GM23248 (cell line): ENCODE data around the gene HMSD. TPM values are rescaled to one million over a fixed set of nuclear protein-coding genes. Genes with fewer than 3 reads are reported as not detected.

Experiments
- DNase-seq: peaks from one replicate; pipeline ENCODE4 v3.0.0-alpha.2; 2015
- H2AFZ ChIP-seq: fragments of 200-600 bp; sonication (generic); 2 replicates; pipeline ENCODE4 v1.6.1; 2016; ENCODE audit warnings: antibody characterized with exemption
- H3F3A ChIP-seq: fragments of 200-600 bp; sonication (generic); 2 replicates; pipeline ENCODE4 v1.6.1; 2016; ENCODE audit warnings: mild to moderate bottlenecking, antibody characterized with exemption, mixed run types; ENCODE audit not compliant: insufficient read depth
- H3K27ac ChIP-seq: fragments of 200-600 bp; sonication (generic); 2 replicates; pipeline ENCODE4 v1.5.1; 2016; ENCODE audit warnings: mild to moderate bottlenecking
- H3K27me3 ChIP-seq: fragments of 200-600 bp; sonication (generic); replicated peaks from 2 replicates; pipeline ENCODE4 v1.6.1; 2016; ENCODE audit warnings: mild to moderate bottlenecking; ENCODE audit not compliant: insufficient read depth
- H3K36me3 ChIP-seq: fragments of 200-600 bp; sonication (generic); 2 replicates; pipeline ENCODE4 v1.6.1; 2016; ENCODE audit warnings: low read depth, mild to moderate bottlenecking
- H3K4me1 ChIP-seq: fragments of 200-600 bp; sonication (generic); 2 replicates; pipeline ENCODE4 v1.6.1; 2016; ENCODE audit warnings: mild to moderate bottlenecking; ENCODE audit not compliant: insufficient read depth
- H3K4me2 ChIP-seq: fragments of 200-600 bp; sonication (generic); one replicate; pipeline ENCODE4 v1.6.1; 2016; ENCODE audit warnings: mild to moderate bottlenecking; ENCODE audit not compliant: unreplicated experiment
- H3K4me3 ChIP-seq: fragments of 200-600 bp; sonication (generic); 2 replicates; pipeline ENCODE4 v1.5.1; 2016; ENCODE audit warnings: mild to moderate bottlenecking
- H3K79me2 ChIP-seq: fragments of 200-600 bp; sonication (generic); 2 replicates; pipeline ENCODE4 v1.6.1; 2016; ENCODE audit warnings: mild to moderate bottlenecking; ENCODE audit not compliant: insufficient read depth
- H3K9ac ChIP-seq: fragments of 200-600 bp; sonication (generic); 2 replicates; pipeline ENCODE4 v1.6.1; 2016; ENCODE audit warnings: mild to moderate bottlenecking
- H3K9me2 ChIP-seq: fragments of 200-600 bp; sonication (generic); 2 replicates; pipeline ENCODE4 v1.6.1; 2016; ENCODE audit warnings: mixed run types, mild to moderate bottlenecking, moderate library complexity; ENCODE audit not compliant: insufficient read depth
- H3K9me3 ChIP-seq: fragments of 200-600 bp; sonication (generic); one replicate; pipeline ENCODE4 v1.6.1; 2017; ENCODE audit warnings: low read depth
- H4K20me1 ChIP-seq: fragments of 200-600 bp; sonication (generic); 2 replicates; pipeline ENCODE4 v1.6.0; 2016; ENCODE audit not compliant: insufficient read depth
- EZH2 ChIP-seq: fragments of 200-600 bp; sonication (generic); IDR thresholded peaks from 2 replicates; pipeline ENCODE4 v1.6.1; 2018; ENCODE audit warnings: antibody characterized with exemption, mild to moderate bottlenecking; ENCODE audit not compliant: insufficient read depth, poor library complexity, severe bottlenecking
- EZH2phosphoT487 ChIP-seq: fragments of 200-600 bp; sonication (generic); IDR thresholded peaks from 2 replicates; pipeline ENCODE4 v1.6.1; 2018; ENCODE audit warnings: antibody characterized with exemption, moderate library complexity, mild to moderate bottlenecking, low read depth; ENCODE audit not compliant: insufficient read depth
- WGBS, 2 experiments: methylation state at CpG; one replicate each; pipeline ENCODE4 v1.1.6; 2015 to 2017; ENCODE audit warnings: low lambda C conversion rate in 2 of 2, low coverage in 1 of 2; ENCODE audit errors: missing lambda C conversion rate in 2 of 2; 5-methylcytosine and 5-hydroxymethylcytosine counted together
- in situ Hi-C: fragments of 300-500 bp; cut with MboI; formaldehyde crosslinking; loops from 2 replicates; pipeline ENCODE4 v1.15.0; 2020
- polyA plus RNA-seq: library from polyadenylated mRNA; unstranded; fragments of >200 nt; fragmentation: Nextera tagmentation; extraction: Ambion mirVana; gene quantifications from 2 replicates; pipeline ENCODE4 v1.2.1, GENCODE V29; 2016
- total RNA-seq: library from RNA; depleted of rRNA; stranded (reverse); fragments of >200 nt; shearing (Covaris generic); gene quantifications from 2 replicates; pipeline ENCODE4 v1.2.3, GENCODE V29; 2014

Gene HMSD
- total and polyA plus RNA-seq, 2 experiments from 2014 or later = 0.83 TPM; not detected in 1

- TF ChIP-seq EZH2 = no peak
- TF ChIP-seq EZH2phosphoT487 = no peak
- H2AFZ ChIP-seq = no peak overlapping the region
- 82 to 87% methylated on average over 1 of the region's 1 CpG for WGBS, 2 experiments
- H3K9me2 ChIP-seq = no peaks in the 10 kb centered on the region
- no peaks in the 10 kb centered on the region for H3K27me3 ChIP-seq
- H3K9ac ChIP-seq = no peak overlapping the region
- no peaks in the 10 kb centered on the region for H3K36me3 ChIP-seq
- H4K20me1 ChIP-seq = no peaks in the 10 kb centered on the region
- no peak for DNase-seq
- H3K4me1 ChIP-seq = no peaks in the 10 kb centered on the region
- H3F3A ChIP-seq = no peaks in the 10 kb centered on the region
- H3K9me3 ChIP-seq = no peaks in the 10 kb centered on the region
- no peak overlapping the region for H3K4me3 ChIP-seq
- H3K79me2 ChIP-seq = no peaks in the 10 kb centered on the region
- in situ Hi-C loops = no loop called here
- H3K27ac ChIP-seq = no peak overlapping the region
- H3K4me2 ChIP-seq = no peak overlapping the region
Observed at GRCh38 chr18:63906056-63906455, 43.0 kb upstream of the HMSD start.

- Histone ChIP-seq H3K9me2 (no peaks in the 10 kb centered on the region), H3K9me3 (no peaks in the 10 kb centered on the region), H3K27ac (no peak within 1 kb of the TSS), H3K4me3 (no peak within 1 kb of the TSS), H3K9ac (no peak within 1 kb of the TSS), H3K27me3 (no peaks in the 10 kb centered on the region), H3F3A (no peaks in the 10 kb centered on the region), H4K20me1 (no peaks in the 10 kb centered on the region), H3K79me2 (no peaks in the 10 kb centered on the region), H2AFZ (no peak within 1 kb of the TSS), H3K4me2 (no peak within 1 kb of the TSS), H3K36me3 (no peaks in the 10 kb centered on the region), H3K4me1 (no peaks in the 10 kb centered on the region)
- TF ChIP-seq EZH2phosphoT487 = no peak
- TF ChIP-seq EZH2 = no peak
- in situ Hi-C loops = no loop called here
- peak; percentile 37 for DNase-seq
Observed at GRCh38 chr18:63907664-63908063, 41.4 kb upstream of the HMSD start, which contains the start of gene SERPINB10. TSS of gene SERPINB10 (plus strand) at chr18:63907958. CDS start at chr18:63915511, 7,553 bp downstream.

GRCh38 chr18:63908858-63909257 is 40.2 kb upstream of the HMSD start:
- in situ Hi-C loops = no loop called here
- H3K4me3 ChIP-seq = no peak overlapping the region
- no peak overlapping the region for H3K4me2 ChIP-seq
- no peaks in the 10 kb centered on the region for H3K36me3 ChIP-seq
- H2AFZ ChIP-seq = no peak overlapping the region
- WGBS, 2 experiments = 83 to 91% methylated on average over 1 of the region's 1 CpG
- H3K9ac ChIP-seq = no peak overlapping the region
- no peaks in the 10 kb centered on the region for H3K9me3 ChIP-seq
- no peak for TF ChIP-seq EZH2
- no peak for TF ChIP-seq EZH2phosphoT487
- H3F3A ChIP-seq = no peaks in the 10 kb centered on the region
- no peak for DNase-seq
- H3K27me3 ChIP-seq = 0 out of 2 replicates have a peak, but pooled peaks cover 5% of the 10 kb centered on the region
- no peak overlapping the region for H3K27ac ChIP-seq
- H4K20me1 ChIP-seq = no peaks in the 10 kb centered on the region
- H3K4me1 ChIP-seq = no peaks in the 10 kb centered on the region
- H3K79me2 ChIP-seq = no peaks in the 10 kb centered on the region
- no peaks in the 10 kb centered on the region for H3K9me2 ChIP-seq

DNA sequence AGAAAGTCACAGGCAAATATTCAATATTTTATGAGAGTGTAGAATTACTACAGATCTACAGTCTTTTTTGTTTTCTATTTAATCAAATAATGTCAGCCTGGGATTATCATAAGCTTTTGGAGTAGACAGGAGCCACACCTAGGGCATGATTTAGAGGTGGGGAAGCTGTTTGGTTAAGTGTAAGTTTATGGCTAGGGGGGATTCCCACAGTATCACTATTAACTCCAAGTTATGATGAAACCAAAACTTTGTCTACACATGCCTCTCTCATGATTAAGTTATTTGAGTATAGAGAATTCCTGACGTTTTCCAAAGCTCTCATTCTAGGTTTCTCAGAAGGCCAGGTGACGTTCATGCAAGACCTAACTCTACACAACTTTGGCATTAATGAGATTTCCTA is 39.2 kb upstream of the HMSD start:
- Histone ChIP-seq H3K27me3 (0 out of 2 replicates have a peak, but pooled peaks cover 5% of the 10 kb centered on the region), H3K36me3 (no peaks in the 10 kb centered on the region), H3F3A (no peaks in the 10 kb centered on the region), H4K20me1 (no peaks in the 10 kb centered on the region), H3K4me3 (no peak overlapping the region), H3K9me3 (no peaks in the 10 kb centered on the region), H3K27ac (no peak overlapping the region), H3K4me2 (no peak overlapping the region), H2AFZ (no peak overlapping the region), H3K9ac (no peak overlapping the region), H3K4me1 (no peaks in the 10 kb centered on the region), H3K9me2 (no peaks in the 10 kb centered on the region), H3K79me2 (no peaks in the 10 kb centered on the region)
- DNase-seq = no peak
- in situ Hi-C loops = no loop called here
- WGBS, 2 experiments = 57 to 59% methylated on average over 2 of the region's 2 CpGs
- TF ChIP-seq EZH2phosphoT487 (no peak), EZH2 (no peak)

DNA sequence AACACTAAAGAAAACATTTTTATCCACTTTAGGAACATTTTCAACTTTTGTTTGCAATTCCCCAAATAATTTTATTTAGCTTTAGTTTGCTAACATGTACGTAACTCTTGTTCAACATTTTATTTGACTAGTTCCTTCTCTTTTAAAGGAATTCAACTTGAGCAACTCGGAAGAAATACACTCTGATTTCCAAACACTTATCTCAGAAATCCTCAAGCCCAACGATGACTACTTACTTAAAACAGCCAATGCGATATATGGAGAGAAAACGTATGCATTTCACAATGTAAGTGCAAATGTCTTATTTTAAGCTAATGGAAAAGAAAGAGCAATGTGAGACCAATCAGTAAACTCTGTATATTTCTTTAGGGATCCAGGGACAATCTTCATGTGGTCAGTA is 31.3 kb upstream of the HMSD start:
- no peaks in the 10 kb centered on the region for H3K36me3 ChIP-seq
- TF ChIP-seq EZH2 = no peak
- TF ChIP-seq EZH2phosphoT487 = no peak
- in situ Hi-C loops = no loop called here
- no peak overlapping the region for H3K4me3 ChIP-seq
- DNase-seq = no peak
- H4K20me1 ChIP-seq = no peaks in the 10 kb centered on the region
- WGBS, 2 experiments = 78 to 82% methylated on average over 5 of the region's 5 CpGs
- 0 out of 2 replicates have a peak, but pooled peaks cover 3% of the 10 kb centered on the region for H3K9me2 ChIP-seq
- no peak overlapping the region for H3K9ac ChIP-seq
- H3K27ac ChIP-seq = no peak overlapping the region
- H3F3A ChIP-seq = no peaks in the 10 kb centered on the region
- no peaks in the 10 kb centered on the region for H3K4me1 ChIP-seq
- H2AFZ ChIP-seq = no peak overlapping the region
- H3K4me2 ChIP-seq = no peak overlapping the region
- H3K79me2 ChIP-seq = no peaks in the 10 kb centered on the region
- no peaks in the 10 kb centered on the region for H3K9me3 ChIP-seq
- H3K27me3 ChIP-seq = 0 out of 2 replicates have a peak, but pooled peaks cover 5% of the 10 kb centered on the region
